ENCODE data around the gene DHX32.

The DHX32 gene

DNA sequence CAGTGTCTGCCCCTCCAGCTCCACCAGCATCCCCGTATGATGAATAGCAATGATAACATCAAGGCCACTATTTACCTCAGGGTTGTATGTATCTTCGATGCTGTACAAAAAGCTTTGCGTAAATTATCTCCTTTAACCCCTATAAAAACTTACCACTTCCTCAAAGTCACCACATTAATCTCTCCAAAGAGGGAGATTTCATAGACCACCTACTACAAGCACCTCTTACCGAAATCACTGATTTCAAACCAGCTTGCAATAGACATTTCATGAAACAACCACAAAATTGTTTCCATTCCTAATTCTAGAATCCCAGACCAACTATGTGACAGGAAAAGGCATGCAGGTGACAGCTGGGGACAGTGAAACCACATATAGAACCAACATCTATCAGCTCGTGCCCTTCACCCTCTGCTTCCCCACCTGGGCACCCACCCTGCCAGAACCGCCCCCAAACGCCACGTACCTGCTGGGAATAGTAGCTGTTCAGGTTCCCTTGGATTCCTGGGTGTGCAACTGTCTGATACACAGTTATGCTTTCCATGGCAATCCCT, 85.4 kb downstream of the DHX32 start:
- no peaks in the 10 kb centered on the region for H3K4me1 ChIP-seq (ENCODE audit: insufficient read depth, low read length)
- H3K9me3 ChIP-seq (ENCODE audit: low read length) = no peaks in the 10 kb centered on the region
- no peak overlapping the region for H3K27ac ChIP-seq (ENCODE audit: low read depth, low read length)
- peaks cover 45% of the 10 kb centered on the region for H3K36me3 ChIP-seq (ENCODE audit: insufficient read depth, low read length)
- H3K27me3 ChIP-seq (ENCODE audit: control insufficient read depth in 1 of 2, insufficient read depth in 2 of 2, low read length in 2 of 2) = no peaks in the 10 kb centered on the region
- no peak overlapping the region for H3K4me3 ChIP-seq (ENCODE audit: low read depth in 1 of 2, low read length in 2 of 2)
- H3K9ac ChIP-seq (ENCODE audit: low read length) = no peak overlapping the region

GRCh38 chr10:125795128-125795527, 86.0 kb downstream of the DHX32 start:
- H3K9me3 ChIP-seq (ENCODE audit: low read length) = no peaks in the 10 kb centered on the region
- no peaks in the 10 kb centered on the region for H3K4me1 ChIP-seq (ENCODE audit: insufficient read depth, low read length)
- peaks cover 45% of the 10 kb centered on the region for H3K36me3 ChIP-seq (ENCODE audit: insufficient read depth, low read length)
- H3K27ac ChIP-seq (ENCODE audit: low read depth, low read length) = no peak overlapping the region
- H3K9ac ChIP-seq (ENCODE audit: low read length) = no peak overlapping the region
- H3K4me3 ChIP-seq (ENCODE audit: low read depth in 1 of 2, low read length in 2 of 2) = no peak overlapping the region
- no peaks in the 10 kb centered on the region for H3K27me3 ChIP-seq (ENCODE audit: control insufficient read depth in 1 of 2, insufficient read depth in 2 of 2, low read length in 2 of 2)

GRCh38 chr10:125792342-125793300, 88.5 kb downstream of the DHX32 start:
- Histone ChIP-seq H3K4me1 (ENCODE audit: insufficient read depth, low read length) (no peaks in the 10 kb centered on the region), H3K9ac (ENCODE audit: low read length) (no peak overlapping the region), H3K27ac (ENCODE audit: low read depth, low read length) (no peak overlapping the region), H3K9me3 (ENCODE audit: low read length) (no peaks in the 10 kb centered on the region), H3K4me3 (ENCODE audit: low read depth in 1 of 2, low read length in 2 of 2) (no peak overlapping the region), H3K27me3 (ENCODE audit: control insufficient read depth in 1 of 2, insufficient read depth in 2 of 2, low read length in 2 of 2) (no peaks in the 10 kb centered on the region), H3K36me3 (ENCODE audit: insufficient read depth, low read length) (peaks cover 45% of the 10 kb centered on the region)

- Histone ChIP-seq H3K9me3 (ENCODE audit: low read length) (no peaks in the 10 kb centered on the region), H3K4me3 (ENCODE audit: low read depth in 1 of 2, low read length in 2 of 2) (no peak overlapping the region), H3K9ac (ENCODE audit: low read length) (no peak overlapping the region), H3K27ac (ENCODE audit: low read depth, low read length) (no peak overlapping the region), H3K27me3 (ENCODE audit: control insufficient read depth in 1 of 2, insufficient read depth in 2 of 2, low read length in 2 of 2) (no peaks in the 10 kb centered on the region), H3K4me1 (ENCODE audit: insufficient read depth, low read length) (no peaks in the 10 kb centered on the region), H3K36me3 (ENCODE audit: insufficient read depth, low read length) (peaks cover 15% of the 10 kb centered on the region)
Measured at GRCh38 chr10:125788156-125789034, 92.7 kb downstream of the DHX32 start.

Measured in muscle layer of colon (tissue), 2 donors.